Neural cell (in vitro differentiated cells): ENCODE measurements around the gene PTPRC. TPM values are rescaled to one million over a fixed set of nuclear protein-coding genes. Genes with fewer than 3 reads are reported as not detected.

ENCODE experiments used
- H2AFZ ChIP-seq: fragments of 200-600, 300-800 bp; sonication (generic), shearing (Covaris generic); 2 replicates; pipeline ENCODE4 v1.6.0; 2014; ENCODE audit warnings: low read depth, mild to moderate bottlenecking, antibody characterized with exemption, low read length, moderate library complexity
- H3F3A ChIP-seq: fragments of 200-600 bp; shearing (Covaris generic); 2 replicates; pipeline ENCODE4 v1.6.1; 2016; ENCODE audit warnings: mild to moderate bottlenecking, moderate library complexity, mixed read lengths, antibody characterized with exemption, low read length; ENCODE audit not compliant: insufficient read depth, poor library complexity, severe bottlenecking
- H3K27ac ChIP-seq: fragments of 200-600, 300-800 bp; sonication (generic), shearing (Covaris generic); 2 replicates; pipeline ENCODE4 v1.5.1; 2014; ENCODE audit warnings: mild to moderate bottlenecking, low read length, moderate library complexity
- H3K27me3 ChIP-seq: fragments of 300-800, 200-600 bp; sonication (generic), shearing (Covaris generic); 2 replicates; pipeline ENCODE4 v1.6.0; 2014; ENCODE audit warnings: mild to moderate bottlenecking, low read depth, low read length, moderate library complexity; ENCODE audit not compliant: insufficient read depth
- H3K36me3 ChIP-seq: fragments of 300-800, 200-600 bp; sonication (generic), shearing (Covaris generic); 2 replicates; pipeline ENCODE4 v1.5.1; 2014; ENCODE audit warnings: mild to moderate bottlenecking, antibody characterized with exemption, low read length, moderate library complexity; ENCODE audit not compliant: insufficient read depth
- H3K4me2 ChIP-seq: fragments of 300-800, 200-600 bp; sonication (generic), shearing (Covaris generic); 2 replicates; pipeline ENCODE4 v1.6.0; 2014; ENCODE audit warnings: mild to moderate bottlenecking, low read length
- H3K4me3 ChIP-seq: fragments of 300-800, 200-600 bp; sonication (generic), shearing (Covaris generic); 2 replicates; pipeline ENCODE4 v1.5.1; 2014; ENCODE audit warnings: mild to moderate bottlenecking, low read length, moderate library complexity
- H3K79me2 ChIP-seq: fragments of 200-600 bp; shearing (Covaris generic); replicated peaks from 2 replicates; pipeline ENCODE4 v1.6.0; 2014; ENCODE audit warnings: mild to moderate bottlenecking, low read length, moderate library complexity; ENCODE audit not compliant: insufficient read depth
- H3K9ac ChIP-seq: fragments of 300-800, 200-600 bp; sonication (generic), shearing (Covaris generic); 2 replicates; pipeline ENCODE4 v1.6.1; 2016; ENCODE audit warnings: mild to moderate bottlenecking, low read length, mixed read lengths
- H3K9me2 ChIP-seq: fragments of 200-600 bp; shearing (Covaris generic); 2 replicates; pipeline ENCODE4 v1.6.1; 2016; ENCODE audit warnings: mild to moderate bottlenecking, low read length, mixed read lengths; ENCODE audit not compliant: insufficient read depth
- H3K9me3 ChIP-seq: fragments of 200-600, 300-800 bp; sonication (generic), shearing (Covaris generic); 2 replicates; pipeline ENCODE4 v1.6.1; 2016; ENCODE audit warnings: mild to moderate bottlenecking, mixed run types, low read length, moderate library complexity, mixed read lengths
- H4K20me1 ChIP-seq: fragments of 200-600 bp; shearing (Covaris generic); 2 replicates; pipeline ENCODE4 v1.6.1; 2016; ENCODE audit warnings: mild to moderate bottlenecking, mixed run types; ENCODE audit not compliant: insufficient read depth
- CTCF ChIP-seq: fragments of 450-650 bp; IDR thresholded peaks from 2 replicates; pipeline ENCODE4 v1.5.1; 2014; ENCODE audit warnings: antibody characterized with exemption, mild to moderate bottlenecking, moderate library complexity; ENCODE audit not compliant: poor library complexity, severe bottlenecking
- EP300 ChIP-seq: fragments of 450-650 bp; conservative IDR thresholded peaks from 2 replicates; pipeline ENCODE4 v1.6.1; 2014; ENCODE audit warnings: antibody characterized with exemption, mild to moderate bottlenecking, moderate library complexity; ENCODE audit not compliant: poor library complexity, severe bottlenecking
- EZH2 ChIP-seq: fragments of 200-600, 300-800 bp; shearing (Covaris generic), sonication (generic); IDR thresholded peaks from 2 replicates; pipeline ENCODE4 v1.6.1; 2014; ENCODE audit warnings: antibody characterized with exemption, low read length, borderline replicate concordance, mild to moderate bottlenecking; ENCODE audit not compliant: insufficient read depth, poor library complexity, severe bottlenecking
- MXI1 ChIP-seq: fragments of 450-650 bp; conservative IDR thresholded peaks from 2 replicates; pipeline ENCODE4 v1.6.1; 2014; ENCODE audit warnings: antibody characterized with exemption, mild to moderate bottlenecking; ENCODE audit not compliant: poor library complexity, severe bottlenecking
- POLR2AphosphoS5 ChIP-seq: IDR thresholded peaks from 2 replicates; pipeline ENCODE4 v1.6.1; 2012
- RAD21 ChIP-seq: fragments of 450-650 bp; conservative IDR thresholded peaks from 2 replicates; pipeline ENCODE4 v1.6.1; 2014; ENCODE audit warnings: antibody characterized with exemption, mild to moderate bottlenecking, moderate library complexity
- REST ChIP-seq: IDR thresholded peaks from 2 replicates; pipeline ENCODE4 v1.6.1; 2012; ENCODE audit warnings: borderline replicate concordance
- SMC3 ChIP-seq: fragments of 450-650 bp; conservative IDR thresholded peaks from 2 replicates; pipeline ENCODE4 v1.6.1; 2014; ENCODE audit warnings: antibody characterized with exemption, mild to moderate bottlenecking, moderate library complexity; ENCODE audit not compliant: poor library complexity
- TAF1 ChIP-seq: IDR thresholded peaks from 2 replicates; pipeline ENCODE4 v1.6.1; 2012; ENCODE audit warnings: low read depth
- polyA plus RNA-seq: library from polyadenylated mRNA; depleted of rRNA; stranded (reverse); fragments of >200 nt; gene quantifications from 2 replicates; pipeline ENCODE4 v1.2.3, GENCODE V29; 2014

PTPRC gene
- polyA plus RNA-seq, 1 donor from 2014 or later: 0.12 TPM

GRCh38 chr1:198793714-198794113, 154.9 kb downstream of the PTPRC start:
- Histone ChIP-seq H3K79me2 (no peaks in the 10 kb centered on the region), H3K36me3 (no peaks in the 10 kb centered on the region), H3K9me2 (no peaks in the 10 kb centered on the region), H2AFZ (no peak overlapping the region), H3K9ac (no peak overlapping the region), H3K4me3 (no peak overlapping the region), H3K9me3 (peaks cover 2% of the 10 kb centered on the region), H3K4me2 (no peak overlapping the region), H3K27ac (no peak overlapping the region), H4K20me1 (no peaks in the 10 kb centered on the region), H3K27me3 (no peaks in the 10 kb centered on the region), H3F3A (no peaks in the 10 kb centered on the region)
- no peak for TF ChIP-seq EZH2
- no peak for TF ChIP-seq POLR2AphosphoS5
- no peak for TF ChIP-seq REST
- TF ChIP-seq EP300: no peak
- no peak for TF ChIP-seq TAF1
- TF ChIP-seq SMC3: no peak
- TF ChIP-seq RAD21: no peak
- TF ChIP-seq MXI1: no peak
- TF ChIP-seq CTCF: no peak

- Histone ChIP-seq H2AFZ (no peak overlapping the region), H3K27ac (no peak overlapping the region), H3K9ac (no peak overlapping the region), H3K4me3 (no peak overlapping the region), H3K9me2 (no peaks in the 10 kb centered on the region), H3K36me3 (no peaks in the 10 kb centered on the region), H3F3A (no peaks in the 10 kb centered on the region), H3K79me2 (no peaks in the 10 kb centered on the region), H4K20me1 (no peaks in the 10 kb centered on the region), H3K9me3 (peaks cover 2% of the 10 kb centered on the region), H3K4me2 (no peak overlapping the region), H3K27me3 (no peaks in the 10 kb centered on the region)
- TF ChIP-seq RAD21 (no peak), POLR2AphosphoS5 (no peak), EZH2 (no peak), EP300 (no peak), TAF1 (no peak), MXI1 (no peak), REST (no peak), SMC3 (no peak), CTCF (no peak)
Measured at GRCh38 chr1:198794498-198794897, 155.7 kb downstream of the PTPRC start.
